ENCODE results near the gene ITIH3. TPM values are rescaled to one million over a fixed set of nuclear protein-coding genes. Genes with fewer than 3 reads are reported as not detected.

Gene ITIH3
- total RNA-seq, 1 experiment from 2014 or later: not detected

GRCh38 chr3:52844290-52844975 lies 49.8 kb downstream of the ITIH3 start:
- no peak for DNase-seq
- Histone ChIP-seq H3K18ac (ENCODE audit: insufficient read length, low read depth, low read length) (no peak overlapping the region), H3T11ph (ENCODE audit: low read length) (no peak overlapping the region), H3K4me1 (ENCODE audit: insufficient read depth, low read length) (no peaks in the 10 kb centered on the region), H2BK12ac (ENCODE audit: insufficient read length, low read depth, low read length) (no peak overlapping the region), H4K20me1 (ENCODE audit: control insufficient read depth, insufficient read depth, insufficient read length) (no peaks in the 10 kb centered on the region), H2BK20ac (ENCODE audit: low read depth, low read length, poor library complexity, severe bottlenecking) (no peak overlapping the region), H2AFZ (ENCODE audit: low read length) (no peak overlapping the region), H3K27me3 (ENCODE audit: insufficient read depth, low read length) (no peaks in the 10 kb centered on the region), H2BK5ac (ENCODE audit: insufficient read length, low read length) (no peak overlapping the region), H3K56ac (ENCODE audit: insufficient read length, low read depth, low read length) (no peak overlapping the region), H2AK5ac (ENCODE audit: insufficient read length, low read length) (no peak overlapping the region), H3K9me3 (ENCODE audit: control insufficient read depth, low read depth, low read length) (no peaks in the 10 kb centered on the region), H2BK120ac (ENCODE audit: low read depth, low read length, poor library complexity, severe bottlenecking) (no peak overlapping the region), H3K4ac (ENCODE audit: low read depth, low read length) (no peak overlapping the region), H4K8ac (replicated peaks; ENCODE audit: insufficient read length, low read depth, low read length) (no peak overlapping the region), H3K14ac (ENCODE audit: insufficient read depth, low read length) (no peak overlapping the region), H4K91ac (ENCODE audit: insufficient read length, low read depth, low read length) (no peak overlapping the region), H3K4me2 (ENCODE audit: insufficient read depth, insufficient read length, low read length) (no peak overlapping the region), H4K5ac (ENCODE audit: insufficient read length, low read depth, low read length) (no peak overlapping the region), H2BK15ac (ENCODE audit: low read depth, low read length) (no peak overlapping the region), H3K23me2 (ENCODE audit: insufficient read length, low read depth, low read length, poor library complexity, severe bottlenecking) (no peaks in the 10 kb centered on the region), H3K23ac (ENCODE audit: insufficient read length, low read depth, low read length) (no peak overlapping the region), H3K79me2 (ENCODE audit: insufficient read depth, low read length) (no peaks in the 10 kb centered on the region), H3K27ac (ENCODE audit: insufficient read length, low read depth, low read length) (no peak overlapping the region), H3K79me1 (ENCODE audit: insufficient read depth, low read depth, low read length, poor library complexity, severe bottlenecking) (no peaks in the 10 kb centered on the region), H3K9ac (ENCODE audit: extremely low read depth, insufficient read length, low read length) (no peak overlapping the region)
- WGBS (ENCODE audit: extremely low coverage, insufficient read length, low lambda C conversion rate): no CpG with 5 or more reads among the region's 18 CpGs
- peak overlapping the region in 1 of 3 experiments; percentile 80; a peak in 2 of 7 replicates for H3K27ac Mint-ChIP-seq
- no peaks in the 10 kb centered on the region for H3K27me3 Mint-ChIP-seq (ENCODE audit: low read depth)
- H3K4me3 Mint-ChIP-seq: no peak overlapping the region
- peaks cover 17 to 29% (median 22%) of the 10 kb centered on the region in 3 experiments for H3K36me3 Mint-ChIP-seq (ENCODE audit: insufficient read depth in 1 of 3, low read depth in 3 of 3)
- TF ChIP-seq CTCF (conservative IDR thresholded peaks at IDR 0.05): no peak
- no peaks in the 10 kb centered on the region; a peak in 1 of 5 replicates for H3K9me3 Mint-ChIP-seq
- peaks cover 8 to 18% of the 10 kb centered on the region in 2 experiments for H3K4me1 Mint-ChIP-seq

Measured in H9 (cell line).